WTC11 (cell line): ENCODE data around the gene COX10. TPM values are rescaled to one million over a fixed set of nuclear protein-coding genes. Genes with fewer than 3 reads are reported as not detected.
"Not testable (repeated sequence)": the region's sequence is repeated elsewhere in the genome, so short reads cannot be mapped to it uniquely, and the experiment has no call there.

ENCODE experiments used
- ATAC-seq: fragments of 200-7000 bp; cut with Tn5 transposase; 2 replicates; pipeline ENCODE4 v1.10.0; 2021; ENCODE audit warnings: mild to moderate bottlenecking, moderate library complexity
- CTCF ChIA-PET: fragments of 300-600 bp; sonication (Branson Sonifier 250); formaldehyde crosslinking; loops from one replicate; lab custom pipeline; 2021; ENCODE audit warnings: antibody characterized with exemption; lab: Charles Lee
- POLR2A ChIA-PET: fragments of 350-600 bp; sonication (Branson Sonifier 250); formaldehyde crosslinking; loops from one replicate; lab custom pipeline; 2021; ENCODE audit warnings: antibody characterized with exemption; lab: Charles Lee
- DNase-seq: peaks from one replicate; pipeline ENCODE4 v3.0.0; 2021; ENCODE audit warnings: low spot score
- H3K27ac Mint-ChIP-seq: 2 replicates; pipeline ENCODE4 v1.8.0; 2021; ENCODE audit warnings: mixed read lengths
- H3K27me3 Mint-ChIP-seq: 2 replicates; pipeline ENCODE4 v1.8.0; 2021; ENCODE audit warnings: low read depth, mild to moderate bottlenecking, moderate library complexity, mixed read lengths
- H3K36me3 Mint-ChIP-seq: 2 replicates; pipeline ENCODE4 v1.8.0; 2021; ENCODE audit warnings: mixed read lengths
- H3K4me1 Mint-ChIP-seq: 2 replicates; pipeline ENCODE4 v1.8.0; 2022; ENCODE audit warnings: mixed read lengths
- H3K4me3 Mint-ChIP-seq: 2 replicates; pipeline ENCODE4 v1.8.0; 2021; ENCODE audit warnings: mild to moderate bottlenecking, moderate library complexity, mixed read lengths
- H3K9me3 Mint-ChIP-seq: 2 replicates; pipeline ENCODE4 v1.8.0; 2021; ENCODE audit warnings: mixed read lengths
- CREB1 ChIP-seq: sonication (generic); formaldehyde crosslinking; IDR thresholded peaks from 2 replicates; pipeline ENCODE4 v1.8.0; 2023; ENCODE audit warnings: mild to moderate bottlenecking, missing genetic modification reagents
- FOXK1 ChIP-seq: sonication (generic); formaldehyde crosslinking; IDR thresholded peaks from 2 replicates; pipeline ENCODE4 v1.8.0; 2022; ENCODE audit warnings: mild to moderate bottlenecking, moderate library complexity, missing genetic modification reagents
- GABPB1 ChIP-seq: sonication (generic); formaldehyde crosslinking; IDR thresholded peaks from 2 replicates; pipeline ENCODE4 v1.8.1; 2023; ENCODE audit warnings: mild to moderate bottlenecking, missing genetic modification reagents
- JUN ChIP-seq: sonication (generic); formaldehyde crosslinking; IDR thresholded peaks from 2 replicates; pipeline ENCODE4 v1.8.0; 2023; ENCODE audit warnings: mild to moderate bottlenecking, missing genetic modification reagents
- NR1H2 ChIP-seq: sonication (generic); formaldehyde crosslinking; IDR thresholded peaks from 2 replicates; pipeline ENCODE4 v1.9.0; 2021; ENCODE audit warnings: mild to moderate bottlenecking, moderate library complexity, missing genetic modification reagents
- NR2C2 ChIP-seq: sonication (generic); formaldehyde crosslinking; IDR thresholded peaks from 2 replicates; pipeline ENCODE4 v1.8.0; 2022; ENCODE audit warnings: mild to moderate bottlenecking, missing genetic modification reagents
- RELA ChIP-seq: sonication (generic); formaldehyde crosslinking; IDR thresholded peaks from 2 replicates; pipeline ENCODE4 v1.8.1; 2022; ENCODE audit warnings: missing genetic modification reagents, mild to moderate bottlenecking, borderline replicate concordance
- ZBTB21 ChIP-seq: sonication (generic); formaldehyde crosslinking; IDR thresholded peaks from 2 replicates; pipeline ENCODE4 v1.8.1; 2023; ENCODE audit warnings: mild to moderate bottlenecking, missing genetic modification reagents, borderline replicate concordance
- ZNF219 ChIP-seq: sonication (generic); formaldehyde crosslinking; IDR thresholded peaks from 2 replicates; pipeline ENCODE4 v1.8.0; 2023; ENCODE audit warnings: missing genetic modification reagents, mild to moderate bottlenecking, borderline replicate concordance
- ZNF423 ChIP-seq: fragments of 250-450 bp; sonication (Bioruptor Pico); IDR thresholded peaks from 2 replicates; pipeline ENCODE4 v2.1.2; 2022; ENCODE audit warnings: mild to moderate bottlenecking, moderate library complexity
- total RNA-seq: library from RNA; stranded (reverse); gene quantifications from 3 replicates; pipeline ENCODE4 v1.2.3, GENCODE V29; 2021
- TF ChIP-seq, protein P1 (sequence below): sonication (generic); formaldehyde crosslinking; IDR thresholded peaks from 2 replicates; pipeline ENCODE4 v1.8.0; 2023; ENCODE audit warnings: missing genetic modification reagents
- TF ChIP-seq, protein P2 (sequence below): sonication (generic); formaldehyde crosslinking; IDR thresholded peaks from 2 replicates; pipeline ENCODE4 v1.8.1; 2023; ENCODE audit warnings: mild to moderate bottlenecking, missing genetic modification reagents

COX10 gene
- total RNA-seq, 1 experiment from 2014 or later = 22.0 TPM

DNA sequence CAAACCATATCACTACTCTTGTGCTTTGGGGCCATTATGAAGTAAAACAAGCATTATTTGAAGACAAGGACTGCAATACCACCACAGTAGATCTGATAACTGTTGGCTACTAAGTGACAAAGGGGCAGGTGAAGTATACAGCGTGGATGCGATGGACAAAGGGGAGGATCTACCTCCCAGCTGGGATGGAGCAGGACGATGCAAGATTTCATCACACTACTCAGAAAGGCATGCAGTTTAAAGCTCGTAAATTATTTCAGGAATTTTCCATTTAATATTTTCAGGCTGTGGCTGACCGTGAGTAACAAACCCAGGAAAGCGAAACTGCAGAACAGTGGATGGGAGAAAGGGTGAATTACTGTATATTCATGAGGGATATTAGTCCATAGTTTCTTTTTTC lies 161.9 kb downstream of the COX10 start:
- H3K4me3 Mint-ChIP-seq = not testable (repeated sequence)

DNA sequence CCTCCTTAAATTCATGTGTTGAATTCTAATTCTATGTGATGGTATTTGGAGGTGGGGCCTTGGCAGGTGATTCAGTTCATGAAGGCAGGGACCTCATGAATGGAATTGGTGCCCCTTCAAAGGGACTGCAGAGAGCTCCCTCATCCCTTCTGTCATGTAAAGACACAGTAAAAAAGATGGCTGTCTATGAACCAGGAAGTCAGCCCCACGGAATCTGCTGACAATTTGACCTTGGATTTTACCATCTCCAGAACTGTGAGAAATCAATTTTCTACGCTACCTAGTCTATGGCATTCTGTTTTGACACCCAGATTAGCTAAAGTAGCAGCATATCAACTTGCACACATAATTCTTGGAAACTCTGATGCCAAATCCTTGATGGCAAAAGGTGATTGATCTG lies 165.7 kb downstream of the COX10 start:
- H3K27me3 Mint-ChIP-seq, H3K36me3 Mint-ChIP-seq, H3K4me3 Mint-ChIP-seq, ATAC-seq, H3K9me3 Mint-ChIP-seq, H3K4me1 Mint-ChIP-seq, POLR2A ChIA-PET, H3K27ac Mint-ChIP-seq, CTCF ChIA-PET, DNase-seq: not testable (repeated sequence)

More for the DNA sequence above, 161.9 kb downstream of the COX10 start:
- POLR2A ChIA-PET, DNase-seq, CTCF ChIA-PET: not testable (repeated sequence)
- H3K9me3 Mint-ChIP-seq = peaks cover 13% of the 10 kb centered on the region
- peak; percentile 63; the same call in 1 of the 2 replicates for TF ChIP-seq GABPB1
- TF ChIP-seq, all 79 proteins: peak for 1; not testable (repeated sequence) for 78
- H3K36me3 Mint-ChIP-seq, H3K27ac Mint-ChIP-seq, H3K4me1 Mint-ChIP-seq, ATAC-seq, H3K27me3 Mint-ChIP-seq: not testable (repeated sequence)

DNA sequence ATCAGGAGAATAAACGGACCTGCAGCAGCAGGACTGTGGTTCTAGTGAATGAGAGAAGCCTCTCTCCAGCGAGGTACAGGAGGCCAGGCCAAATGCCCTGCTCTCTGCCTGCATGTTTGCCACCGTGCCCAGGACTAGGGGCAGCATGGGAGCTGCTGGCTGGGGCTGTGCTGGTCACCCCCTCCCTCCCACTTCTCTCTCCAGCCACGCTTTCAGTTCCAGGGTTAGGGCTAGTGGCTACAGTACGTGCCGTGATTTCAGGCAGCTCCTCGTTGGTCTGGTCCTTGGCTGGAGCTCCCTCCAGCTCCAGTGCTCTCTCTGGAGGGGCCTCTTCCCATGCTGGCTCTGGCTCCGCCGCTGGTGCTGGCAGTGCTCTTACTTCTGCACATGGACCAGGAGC lies 166.7 kb downstream of the COX10 start:
- CTCF ChIA-PET, POLR2A ChIA-PET: not testable (repeated sequence)

DNA sequence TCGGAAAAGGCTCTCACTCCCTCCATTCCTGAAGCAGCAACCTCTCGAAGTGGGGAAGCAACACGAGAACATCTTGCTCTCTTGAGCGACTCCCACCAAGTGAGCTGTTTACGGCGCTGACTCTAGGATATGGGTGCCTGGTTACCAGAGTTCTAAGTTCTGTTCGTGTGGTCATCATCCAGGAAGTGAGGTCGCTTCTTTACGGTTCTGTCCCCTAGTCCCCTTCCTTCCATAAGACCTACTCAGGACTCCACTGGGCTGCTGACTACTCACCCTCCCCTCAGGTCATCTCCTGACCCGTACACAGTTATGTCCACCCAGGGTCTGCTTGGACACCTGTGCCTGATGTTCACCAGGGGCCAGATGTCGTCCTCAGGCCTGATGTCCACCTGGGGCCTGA lies 167.5 kb downstream of the COX10 start, which contains the start of gene CDRT15:
Gene CDRT15 (minus strand): TSS at position 101 of the 400 bp plus-strand sequence. CDS start 29 bp downstream, at position 72.
- H3K36me3 Mint-ChIP-seq, H3K9me3 Mint-ChIP-seq, H3K4me1 Mint-ChIP-seq, H3K4me3 Mint-ChIP-seq, CTCF ChIA-PET, H3K27ac Mint-ChIP-seq, DNase-seq, ATAC-seq, POLR2A ChIA-PET, H3K27me3 Mint-ChIP-seq: not testable (repeated sequence)

More for the DNA sequence above, 166.7 kb downstream of the COX10 start:
- not testable (repeated sequence) for H3K9me3 Mint-ChIP-seq, H3K27me3 Mint-ChIP-seq, H3K27ac Mint-ChIP-seq, H3K4me1 Mint-ChIP-seq, DNase-seq, H3K36me3 Mint-ChIP-seq, H3K4me3 Mint-ChIP-seq
- peak; percentile 26; the same call in 1 of the 2 replicates for ATAC-seq

DNA sequence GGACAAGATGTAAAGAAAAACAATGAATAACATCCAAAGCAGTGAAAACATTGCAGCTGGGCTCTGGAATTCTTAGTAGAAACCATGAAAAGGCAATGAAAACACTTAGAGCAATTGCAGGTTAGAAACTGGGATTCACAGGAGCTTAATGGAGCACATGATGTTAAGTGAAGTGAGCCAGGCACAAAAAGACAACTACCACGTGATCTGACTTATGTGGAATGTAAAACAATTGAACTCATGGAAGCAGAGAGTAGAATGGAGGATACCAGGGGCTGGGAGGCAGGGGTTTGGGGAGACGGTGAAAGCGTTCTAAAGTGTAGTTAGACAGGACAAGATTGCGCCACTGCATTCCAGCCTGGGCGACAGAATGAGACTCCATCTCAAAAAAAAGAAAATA lies 170.0 kb downstream of the COX10 start:
- H3K9me3 Mint-ChIP-seq, H3K27me3 Mint-ChIP-seq, CTCF ChIA-PET: not testable (repeated sequence)

DNA sequence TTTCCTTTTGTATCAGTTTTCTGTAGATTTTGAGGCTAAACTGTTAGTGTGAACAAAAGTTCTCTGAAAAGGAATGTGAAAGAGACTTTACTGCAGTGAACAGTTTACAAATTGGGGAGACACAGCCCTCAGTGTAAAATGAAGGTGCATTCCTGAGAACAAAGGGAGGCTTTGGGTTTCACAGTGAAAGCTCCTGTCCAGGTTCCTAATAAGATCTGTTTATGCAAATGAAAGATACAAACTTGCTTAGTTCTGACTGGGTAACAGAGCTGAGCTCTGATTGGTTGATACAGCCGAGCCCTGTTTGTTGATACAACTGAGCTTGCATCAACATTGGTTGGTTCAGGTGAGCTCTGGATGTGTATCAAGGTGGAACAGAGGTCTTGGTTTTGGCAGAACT lies 175.7 kb downstream of the COX10 start:
- DNase-seq (no peak), ATAC-seq (peak; percentile 65)
- ChIA-PET CTCF (interaction anchor here (0.6 kb wide), 1 partner anchor 261 kb away, joined by 3 read pairs; no protein-coding TSS in a partner anchor), POLR2A (interaction anchor here (0.6 kb wide), 1 partner anchor 304 kb away, joined by 3 read pairs; no protein-coding TSS in a partner anchor)
- no peaks in the 10 kb centered on the region for H3K9me3 Mint-ChIP-seq
- no peak overlapping the region for H3K4me3 Mint-ChIP-seq
- H3K4me1 Mint-ChIP-seq = peaks cover 6% of the 10 kb centered on the region
- no peak for TF ChIP-seq NR2C2
- TF ChIP-seq CREB1 (CRISPR knock-in tag) = no peak
- no peak for TF ChIP-seq RELA
- no peak for TF ChIP-seq JUN (CRISPR knock-in tag)
- TF ChIP-seq FOXK1 = no peak
- TF ChIP-seq, protein P1, sequence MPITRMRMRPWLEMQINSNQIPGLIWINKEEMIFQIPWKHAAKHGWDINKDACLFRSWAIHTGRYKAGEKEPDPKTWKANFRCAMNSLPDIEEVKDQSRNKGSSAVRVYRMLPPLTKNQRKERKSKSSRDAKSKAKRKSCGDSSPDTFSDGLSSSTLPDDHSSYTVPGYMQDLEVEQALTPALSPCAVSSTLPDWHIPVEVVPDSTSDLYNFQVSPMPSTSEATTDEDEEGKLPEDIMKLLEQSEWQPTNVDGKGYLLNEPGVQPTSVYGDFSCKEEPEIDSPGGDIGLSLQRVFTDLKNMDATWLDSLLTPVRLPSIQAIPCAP = no peak
- TF ChIP-seq, protein P2, sequence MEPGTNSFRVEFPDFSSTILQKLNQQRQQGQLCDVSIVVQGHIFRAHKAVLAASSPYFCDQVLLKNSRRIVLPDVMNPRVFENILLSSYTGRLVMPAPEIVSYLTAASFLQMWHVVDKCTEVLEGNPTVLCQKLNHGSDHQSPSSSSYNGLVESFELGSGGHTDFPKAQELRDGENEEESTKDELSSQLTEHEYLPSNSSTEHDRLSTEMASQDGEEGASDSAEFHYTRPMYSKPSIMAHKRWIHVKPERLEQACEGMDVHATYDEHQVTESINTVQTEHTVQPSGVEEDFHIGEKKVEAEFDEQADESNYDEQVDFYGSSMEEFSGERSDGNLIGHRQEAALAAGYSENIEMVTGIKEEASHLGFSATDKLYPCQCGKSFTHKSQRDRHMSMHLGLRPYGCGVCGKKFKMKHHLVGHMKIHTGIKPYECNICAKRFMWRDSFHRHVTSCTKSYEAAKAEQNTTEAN (CRISPR knock-in tag) = no peak
- no peak for TF ChIP-seq ZBTB21 (CRISPR knock-in tag)
- TF ChIP-seq NR1H2 (CRISPR knock-in tag) = no peak
- TF ChIP-seq ZNF423 = no peak
- no peak for TF ChIP-seq ZNF219 (CRISPR knock-in tag)
- no peak overlapping the region; the same call in 1 of the 2 replicates for H3K27ac Mint-ChIP-seq
- H3K36me3 Mint-ChIP-seq = no peaks in the 10 kb centered on the region
- H3K27me3 Mint-ChIP-seq = no peaks in the 10 kb centered on the region

More for the DNA sequence above, 170.0 kb downstream of the COX10 start:
- ATAC-seq, H3K4me3 Mint-ChIP-seq, H3K36me3 Mint-ChIP-seq, H3K27ac Mint-ChIP-seq, POLR2A ChIA-PET, H3K4me1 Mint-ChIP-seq, DNase-seq: not testable (repeated sequence)
